HepG2 (cell line): ENCODE results near the gene SRGAP3. TPM values are rescaled to one million over a fixed set of nuclear protein-coding genes. Genes with fewer than 3 reads are reported as not detected.
A peak's percentile ranks its signal among the peaks of the same experiment; 100 is the strongest.

Source experiments
- ATAD3A ChIP-seq: sonication (generic); formaldehyde crosslinking; IDR thresholded peaks from 2 replicates; pipeline ENCODE4 v1.4.0; 2020; ENCODE audit warnings: missing genetic modification reagents
- CEBPB ChIP-seq: IDR thresholded peaks from 2 replicates; pipeline ENCODE4 v1.6.1; 2011; ENCODE audit warnings: low read depth, low read length, improper control_type of control experiment, borderline replicate concordance
- ERF ChIP-seq: IDR thresholded peaks from 2 replicates; pipeline ENCODE4 v1.6.1; 2018; ENCODE audit warnings: missing biosample characterization, missing genetic modification reagents
- ETS1 ChIP-seq: sonication (generic); formaldehyde crosslinking; IDR thresholded peaks from 2 replicates; pipeline ENCODE4 v1.4.0; 2020; ENCODE audit warnings: missing genetic modification reagents
- MTF2 ChIP-seq: sonication (generic); formaldehyde crosslinking; IDR thresholded peaks from 2 replicates; pipeline ENCODE4 v1.5.0; 2020; ENCODE audit warnings: missing genetic modification reagents, borderline replicate concordance
- RFX5 ChIP-seq: IDR thresholded peaks from 2 replicates; pipeline ENCODE4 v1.6.1; 2011; ENCODE audit warnings: low read depth, low read length, improper control_type of control experiment
- RFXANK ChIP-seq: IDR thresholded peaks from 2 replicates; pipeline ENCODE4 v1.6.1; 2016
- SAP130 ChIP-seq: IDR thresholded peaks from 2 replicates; pipeline ENCODE4 v1.6.1; 2016; ENCODE audit warnings: low read depth
- SP140L ChIP-seq: sonication (generic); formaldehyde crosslinking; IDR thresholded peaks from 2 replicates; pipeline ENCODE4 v1.4.0; 2020; ENCODE audit warnings: missing genetic modification reagents, borderline replicate concordance
- TIGD3 ChIP-seq: sonication (generic); formaldehyde crosslinking; IDR thresholded peaks from 2 replicates; pipeline ENCODE4 v1.5.1; 2020; ENCODE audit warnings: mild to moderate bottlenecking, missing genetic modification reagents, borderline replicate concordance
- YEATS4 ChIP-seq: sonication (generic); formaldehyde crosslinking; IDR thresholded peaks from 2 replicates; pipeline ENCODE4 v1.4.0; 2020; ENCODE audit warnings: missing genetic modification reagents, borderline replicate concordance
- ZBTB2 ChIP-seq: sonication (generic); formaldehyde crosslinking; IDR thresholded peaks from 2 replicates; pipeline ENCODE4 v1.8.0; 2022; ENCODE audit warnings: low read depth, missing genetic modification reagents
- ZBTB46 ChIP-seq: sonication (generic); formaldehyde crosslinking; IDR thresholded peaks from 2 replicates; pipeline ENCODE4 v1.4.0; 2020; ENCODE audit warnings: mild to moderate bottlenecking, missing genetic modification reagents, borderline replicate concordance
- ZFP36L1 ChIP-seq: sonication (generic); formaldehyde crosslinking; IDR thresholded peaks from 2 replicates; pipeline ENCODE4 v1.8.0; 2022; ENCODE audit warnings: mild to moderate bottlenecking, missing genetic modification reagents, moderate library complexity
- ZNF503 ChIP-seq: sonication (generic); formaldehyde crosslinking; IDR thresholded peaks from 2 replicates; pipeline ENCODE4 v1.4.0; 2020; ENCODE audit warnings: missing genetic modification reagents
- ZNF550 ChIP-seq: sonication (generic); formaldehyde crosslinking; IDR thresholded peaks from 2 replicates; pipeline ENCODE4 v1.4.0; 2020; ENCODE audit warnings: mild to moderate bottlenecking, missing genetic modification reagents, borderline replicate concordance
- ZNF672 ChIP-seq: sonication (generic); formaldehyde crosslinking; IDR thresholded peaks from 2 replicates; pipeline ENCODE4 v1.8.1; 2022; ENCODE audit warnings: missing genetic modification reagents
- polyA plus RNA-seq, 8 experiments: library from polyadenylated mRNA; depleted of rRNA in 3 of 8; stranded (reverse) in 7 of 8; unstranded in 1 of 8; fragments of >200 nt; fragmentation: Illumina TruSeq in 4 of 8; extraction: Trizol in 4 of 8; gene quantifications; 2 replicates each; pipeline versions ENCODE4 v1.2.1 to v1.2.3, GENCODE V29; 2011 to 2016; ENCODE audit warnings: low read depth in 4 of 8, missing spikeins in 1 of 8, mixed read lengths in 1 of 8; ENCODE audit not compliant: insufficient read depth in 1 of 8
- total RNA-seq, 5 experiments: library from RNA; depleted of rRNA; stranded (reverse); fragments of >200 nt; fragmentation: Illumina TruSeq; extraction: Trizol; gene quantifications; 2 replicates each; pipeline ENCODE4 v1.2.3, GENCODE V29; 2016; ENCODE audit warnings: low read depth in 1 of 5
- TF ChIP-seq, protein P1 (sequence below): sonication (generic); formaldehyde crosslinking; IDR thresholded peaks from 2 replicates; pipeline ENCODE4 v1.9.0; 2021; ENCODE audit warnings: missing genetic modification reagents, mild to moderate bottlenecking, borderline replicate concordance
- TF ChIP-seq, protein P2 (sequence below): sonication (generic); formaldehyde crosslinking; IDR thresholded peaks from 2 replicates; pipeline ENCODE4 v1.4.0; 2020; ENCODE audit warnings: mild to moderate bottlenecking, low read depth, missing genetic modification reagents

SRGAP3 gene
- total and polyA plus RNA-seq, 2 of the 13 experiments (the other 11 are each of a cell fraction or from before 2014, with no cell fraction given), result 1.2 to 1.4 TPM

- TF ChIP-seq ZNF672 (CRISPR knock-in tag) (no peak), ZBTB46 (CRISPR knock-in tag) (no peak), ETS1 (no peak), ZNF503 (CRISPR knock-in tag) (no peak), CEBPB (no peak), YEATS4 (no peak), TIGD3 (CRISPR knock-in tag) (no peak), RFX5 (no peak), RFXANK (CRISPR knock-in tag) (0 out of 2 replicates have a peak, but pooled peaks have one; percentile 40), SP140L (CRISPR knock-in tag) (no peak), SAP130 (CRISPR knock-in tag) (peak; percentile 99), ATAD3A (CRISPR knock-in tag) (no peak), ZBTB2 (CRISPR knock-in tag) (no peak), ZNF550 (CRISPR knock-in tag) (no peak), ERF (CRISPR knock-in tag) (peak; percentile 50; the same call in 1 of the 2 replicates), ZFP36L1 (peak; percentile 64; the same call in 1 of the 2 replicates), MTF2 (CRISPR knock-in tag) (no peak)
- TF ChIP-seq, protein P1, sequence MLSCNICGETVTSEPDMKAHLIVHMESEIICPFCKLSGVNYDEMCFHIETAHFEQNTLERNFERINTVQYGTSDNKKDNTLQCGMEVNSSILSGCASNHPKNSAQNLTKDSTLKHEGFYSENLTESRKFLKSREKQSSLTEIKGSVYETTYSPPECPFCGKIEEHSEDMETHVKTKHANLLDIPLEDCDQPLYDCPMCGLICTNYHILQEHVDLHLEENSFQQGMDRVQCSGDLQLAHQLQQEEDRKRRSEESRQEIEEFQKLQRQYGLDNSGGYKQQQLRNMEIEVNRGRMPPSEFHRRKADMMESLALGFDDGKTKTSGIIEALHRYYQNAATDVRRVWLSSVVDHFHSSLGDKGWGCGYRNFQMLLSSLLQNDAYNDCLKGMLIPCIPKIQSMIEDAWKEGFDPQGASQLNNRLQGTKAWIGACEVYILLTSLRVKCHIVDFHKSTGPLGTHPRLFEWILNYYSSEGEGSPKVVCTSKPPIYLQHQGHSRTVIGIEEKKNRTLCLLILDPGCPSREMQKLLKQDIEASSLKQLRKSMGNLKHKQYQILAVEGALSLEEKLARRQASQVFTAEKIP (CRISPR knock-in tag), result no peak
- TF ChIP-seq, protein P2, sequence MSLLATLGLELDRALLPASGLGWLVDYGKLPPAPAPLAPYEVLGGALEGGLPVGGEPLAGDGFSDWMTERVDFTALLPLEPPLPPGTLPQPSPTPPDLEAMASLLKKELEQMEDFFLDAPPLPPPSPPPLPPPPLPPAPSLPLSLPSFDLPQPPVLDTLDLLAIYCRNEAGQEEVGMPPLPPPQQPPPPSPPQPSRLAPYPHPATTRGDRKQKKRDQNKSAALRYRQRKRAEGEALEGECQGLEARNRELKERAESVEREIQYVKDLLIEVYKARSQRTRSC (CRISPR knock-in tag), result no peak
Measured at GRCh38 chr3:8963137-8963853, 286.2 kb downstream of the SRGAP3 start, which contains the start of gene RAD18 (continued).
